NT2/D1 (cell line): ENCODE results near the gene PPDPF.

Experiments used
- SUZ12 ChIP-seq: IDR thresholded peaks from 2 replicates; pipeline ENCODE4 v1.6.1; 2011; ENCODE audit not compliant: insufficient read length, insufficient read depth; ENCODE audit errors: extremely low read depth
- ZNF274 ChIP-seq: IDR thresholded peaks from 2 replicates; pipeline ENCODE4 v1.6.1; 2011; ENCODE audit warnings: mild to moderate bottlenecking, low read depth, low read length

DNA sequence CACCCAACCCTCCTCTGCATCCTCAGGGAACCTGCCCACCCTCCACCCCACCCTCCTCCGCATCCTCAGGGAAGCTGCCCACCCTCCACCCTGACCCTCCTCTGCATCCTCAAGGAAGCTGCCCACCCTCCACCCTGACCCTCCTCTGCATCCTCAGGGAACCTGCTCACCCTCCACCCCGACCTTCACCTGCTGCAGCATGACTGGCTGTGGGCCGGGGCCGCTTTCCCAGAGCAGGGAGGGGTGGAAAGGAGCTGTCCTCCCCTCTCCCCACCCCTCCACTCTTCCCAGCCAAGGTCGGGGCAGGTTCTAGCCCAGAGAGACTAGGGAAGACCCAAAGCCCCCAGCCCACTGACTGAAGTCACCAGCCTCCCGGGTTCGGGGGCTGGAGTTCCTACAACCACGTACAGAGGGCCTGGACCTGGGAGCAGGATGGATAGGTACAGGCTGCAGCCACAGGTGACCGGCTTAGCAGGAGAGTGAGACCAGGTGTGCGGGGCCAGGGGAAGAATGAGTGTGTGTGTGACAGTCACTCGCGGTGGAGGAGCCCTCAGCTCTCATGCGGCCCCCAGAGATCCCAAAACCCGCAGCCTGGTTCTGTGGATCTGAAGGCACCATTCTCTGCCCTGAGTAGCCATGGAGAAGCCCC lies 33.3 kb upstream of the PPDPF start:
- TF ChIP-seq ZNF274 = no peak
- no peak for TF ChIP-seq SUZ12
